Breast epithelium (tissue), 3 donors: ENCODE results near the gene CNTNAP5.
"Not testable (repeated sequence)": the region's sequence is repeated elsewhere in the genome, so short reads cannot be mapped to it uniquely, and the experiment has no call there.

Experiments
- POLR2A ChIP-seq: fragments of 450-650 bp; IDR thresholded peaks from one replicate; pipeline ENCODE4 v1.6.1; 2016; ENCODE audit warnings: antibody characterized with exemption, mild to moderate bottlenecking, moderate library complexity
- POLR2AphosphoS5 ChIP-seq, 3 donors: sonication (generic); formaldehyde crosslinking; IDR thresholded peaks; one replicate each; pipeline ENCODE4 v1.6.1; 2017; ENCODE audit warnings: antibody characterized with exemption in 3 of 3
- TF ChIP-seq, protein P1 (sequence below), 3 donors: fragments of 450-650 bp; IDR thresholded peaks; one replicate each; pipeline ENCODE4 v1.5.1; 2016 to 2017; ENCODE audit warnings: antibody characterized with exemption in 3 of 3, mild to moderate bottlenecking in 3 of 3, moderate library complexity in 3 of 3

DNA sequence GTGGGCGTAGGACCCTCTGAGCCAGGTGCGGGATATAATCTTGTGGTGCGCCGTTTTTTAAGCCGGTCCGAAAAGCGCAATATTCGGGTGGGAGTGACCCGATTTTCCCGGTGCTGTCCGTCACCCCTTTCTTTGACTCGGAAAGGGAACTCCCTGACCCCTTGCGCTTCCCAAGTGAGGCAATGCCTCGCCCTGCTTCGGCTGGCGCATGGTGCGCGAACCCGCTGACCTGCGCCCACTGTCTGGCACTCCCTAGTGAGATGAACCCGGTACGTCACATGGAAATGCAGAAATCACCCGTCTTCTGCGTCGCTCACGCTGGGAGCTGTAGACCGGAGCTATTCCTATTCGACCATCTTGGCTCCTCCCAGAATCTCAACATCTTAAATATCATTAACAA is 336.9 kb downstream of the CNTNAP5 start:
- not testable (repeated sequence) for TF ChIP-seq POLR2AphosphoS5 (IDR thresholded peaks at IDR 0.05); POLR2A
- TF ChIP-seq, protein P1, sequence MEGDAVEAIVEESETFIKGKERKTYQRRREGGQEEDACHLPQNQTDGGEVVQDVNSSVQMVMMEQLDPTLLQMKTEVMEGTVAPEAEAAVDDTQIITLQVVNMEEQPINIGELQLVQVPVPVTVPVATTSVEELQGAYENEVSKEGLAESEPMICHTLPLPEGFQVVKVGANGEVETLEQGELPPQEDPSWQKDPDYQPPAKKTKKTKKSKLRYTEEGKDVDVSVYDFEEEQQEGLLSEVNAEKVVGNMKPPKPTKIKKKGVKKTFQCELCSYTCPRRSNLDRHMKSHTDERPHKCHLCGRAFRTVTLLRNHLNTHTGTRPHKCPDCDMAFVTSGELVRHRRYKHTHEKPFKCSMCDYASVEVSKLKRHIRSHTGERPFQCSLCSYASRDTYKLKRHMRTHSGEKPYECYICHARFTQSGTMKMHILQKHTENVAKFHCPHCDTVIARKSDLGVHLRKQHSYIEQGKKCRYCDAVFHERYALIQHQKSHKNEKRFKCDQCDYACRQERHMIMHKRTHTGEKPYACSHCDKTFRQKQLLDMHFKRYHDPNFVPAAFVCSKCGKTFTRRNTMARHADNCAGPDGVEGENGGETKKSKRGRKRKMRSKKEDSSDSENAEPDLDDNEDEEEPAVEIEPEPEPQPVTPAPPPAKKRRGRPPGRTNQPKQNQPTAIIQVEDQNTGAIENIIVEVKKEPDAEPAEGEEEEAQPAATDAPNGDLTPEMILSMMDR (IDR thresholded peaks at IDR 0.05) = not testable (repeated sequence)
